K562 (cell line): Measurements from ENCODE around the gene SOCS4. TPM values are rescaled to one million over a fixed set of nuclear protein-coding genes. Genes with fewer than 3 reads are reported as not detected.
A peak's percentile ranks its signal among the peaks of the same experiment; 100 is the strongest.

ENCODE experiments used
- ATAC-seq: fragments of 200-7000 bp; cut with Tn5 transposase; 3 replicates; pipeline ENCODE4 v1.9.1; 2020; ENCODE audit warnings: moderate library complexity
- BruUV-seq: library from RNA; stranded (reverse); fragments of 400-500 nt; replicated peaks from 2 replicates; lab custom pipeline; 2021; lab: Mats Ljungman, UMichigan
- CTCF ChIA-PET: fragments of 300-600 bp; formaldehyde crosslinking; extraction: SDS; loops from one replicate; lab custom pipeline; 2021; ENCODE audit warnings: low intra/inter-chr PET ratio; lab: Yijun Ruan, JAX
- POLR2A ChIA-PET: fragments of 300-600, 350-650 bp; sonication (Branson Sonifier 250); formaldehyde crosslinking; extraction: SDS; loops from one replicate; lab custom pipeline; 2021; ENCODE audit warnings: antibody characterized with exemption, inconsistent platforms; lab: Yijun Ruan, JAX
- DNase-seq, 4 experiments: peaks; one replicate each; pipeline versions ENCODE4 v3.0.0 to v3.0.0-alpha.2; 2011 to 2018; ENCODE audit warnings: low spot score in 3 of 4, mixed read lengths in 3 of 4; ENCODE audit errors: extremely low read depth in 1 of 4
- FAIRE-seq: peaks from 2 replicates; lab custom pipeline; 2011; peaks lifted over from hg19 to GRCh38; lab: Jason Lieb, UNC
- H2AFZ ChIP-seq: 2 replicates; pipeline ENCODE4 v1.6.0; 2011; ENCODE audit warnings: low read depth, low read length, control low read depth, inconsistent platforms
- H3K27ac ChIP-seq: fragments of 200-600 bp; 3 replicates; pipeline ENCODE4 v1.8.0; 2011; ENCODE audit warnings: low read depth, mild to moderate bottlenecking, control low read depth, inconsistent platforms, low read length, moderate library complexity, mixed read lengths; ENCODE audit errors: extremely low read depth
- H3K27me3 ChIP-seq, 2 experiments: fragments of 300-600 bp in 1 of 2; 2 replicates in 1 of 2; 3 replicates in 1 of 2; pipeline versions ENCODE4 v1.6.0 to v1.8.0; 2011; ENCODE audit warnings: inconsistent platforms in 2 of 2, low read length in 2 of 2, mild to moderate bottlenecking in 1 of 2, mixed read lengths in 1 of 2, moderate library complexity in 1 of 2; ENCODE audit not compliant: control insufficient read depth in 2 of 2, insufficient read depth in 2 of 2
- H3K36me3 ChIP-seq: fragments of 300-600 bp; 3 replicates; pipeline ENCODE4 v1.8.0; 2011; ENCODE audit warnings: mild to moderate bottlenecking, low read length, inconsistent platforms; ENCODE audit not compliant: control insufficient read depth, insufficient read depth
- H3K4me1 ChIP-seq, 2 experiments: fragments of 200-600 bp in 1 of 2; replicated peaks in 1 of 2; 2 replicates in 1 of 2; 3 replicates in 1 of 2; pipeline versions ENCODE4 v1.5.1 to v1.8.0; 2011; ENCODE audit warnings: inconsistent platforms in 2 of 2, low read length in 2 of 2, mild to moderate bottlenecking in 1 of 2, mixed read lengths in 1 of 2, moderate library complexity in 1 of 2; ENCODE audit not compliant: control insufficient read depth in 2 of 2, insufficient read depth in 2 of 2
- H3K4me2 ChIP-seq: 2 replicates; pipeline ENCODE4 v1.6.1; 2011; ENCODE audit warnings: low read length, control low read depth, inconsistent platforms, mixed read lengths; ENCODE audit not compliant: insufficient read depth
- H3K4me3 ChIP-seq: fragments of 200-600 bp; sonication (generic), shearing (Covaris generic); 2 replicates; pipeline ENCODE4 v1.5.1; 2016; ENCODE audit warnings: control low read depth, inconsistent platforms
- H3K79me2 ChIP-seq: fragments of 200-600 bp; 3 replicates; pipeline ENCODE4 v1.8.0; 2011; ENCODE audit warnings: low read length, inconsistent platforms; ENCODE audit not compliant: control insufficient read depth, insufficient read depth
- H3K9ac ChIP-seq, 2 experiments: 2 replicates each; pipeline versions ENCODE4 v1.6.0 to v1.6.1; 2011; ENCODE audit warnings: low read depth in 2 of 2, low read length in 2 of 2, control low read depth in 1 of 2, inconsistent platforms in 1 of 2, mild to moderate bottlenecking in 1 of 2, mixed read lengths in 1 of 2; ENCODE audit not compliant: insufficient read depth in 1 of 2
- H3K9me1 ChIP-seq: one replicate; pipeline ENCODE4 v1.6.0; 2011; ENCODE audit warnings: inconsistent platforms, mild to moderate bottlenecking, low read length, moderate library complexity; ENCODE audit not compliant: control insufficient read depth, insufficient read depth
- H3K9me3 ChIP-seq: replicated peaks from 2 replicates; pipeline ENCODE4 v1.5.1; 2011; ENCODE audit warnings: low read depth, low read length, inconsistent platforms; ENCODE audit not compliant: control insufficient read depth, insufficient read depth
- H4K20me1 ChIP-seq: replicated peaks from 2 replicates; pipeline ENCODE4 v1.6.1; 2011; ENCODE audit warnings: low read length, inconsistent platforms, mixed read lengths; ENCODE audit not compliant: control insufficient read depth, insufficient read depth
- C11orf30 ChIP-seq: fragments of 450-650 bp; IDR thresholded peaks from 2 replicates; pipeline ENCODE4 v1.6.1; 2016; ENCODE audit warnings: low read depth, mild to moderate bottlenecking
- GATAD2A ChIP-seq: fragments of 450-650 bp; IDR thresholded peaks from 2 replicates; pipeline ENCODE4 v1.6.1; 2017
- MAFF ChIP-seq: IDR thresholded peaks from 2 replicates; pipeline ENCODE4 v1.6.1; 2012; ENCODE audit warnings: low read length, improper control_type of control experiment
- MAFG ChIP-seq: fragments of 450-650 bp; conservative IDR thresholded peaks from 2 replicates; pipeline ENCODE4 v1.6.1; 2016; ENCODE audit warnings: missing genetic modification characterization, missing compliant biosample characterization
- MAFK ChIP-seq: IDR thresholded peaks from 2 replicates; pipeline ENCODE4 v1.6.1; 2011; ENCODE audit warnings: low read length, improper control_type of control experiment
- NFIC ChIP-seq: fragments of 450-650 bp; IDR thresholded peaks from 2 replicates; pipeline ENCODE4 v1.6.1; 2017; ENCODE audit warnings: mild to moderate bottlenecking, inconsistent platforms
- SMAD4 ChIP-seq: fragments of 250-450 bp; sonication (Bioruptor Pico); conservative IDR thresholded peaks from 2 replicates; pipeline ENCODE4 v1.8.0; 2021; ENCODE audit warnings: inconsistent platforms, mild to moderate bottlenecking, moderate library complexity
- SNAPC5 ChIP-seq: fragments of 250-450 bp; sonication (Bioruptor Pico); IDR thresholded peaks from 2 replicates; pipeline ENCODE4 v1.8.0; 2021; ENCODE audit warnings: moderate library complexity, mild to moderate bottlenecking, inconsistent platforms
- ZNF316 ChIP-seq: fragments of 450-650 bp; IDR thresholded peaks from 2 replicates; pipeline ENCODE4 v1.6.1; 2016
- whole genome bisulfite sequencing: fragments of 100-300 bp; shearing (Covaris generic); methylation state at CpG from one replicate; pipeline ENCODE4 v1.1.6; 2016; ENCODE audit warnings: low coverage, mixed read lengths; ENCODE audit not compliant: insufficient coverage; ENCODE audit errors: missing lambda C conversion rate; 5-methylcytosine and 5-hydroxymethylcytosine counted together
- in situ Hi-C: fragments of 300-500 bp; cut with MboI; formaldehyde crosslinking; loops from 4 replicates; pipeline ENCODE4 v1.15.0; 2018; ENCODE audit warnings: inconsistent platforms, mixed read lengths
- intact Hi-C: fragments of 100-400 bp; cut with micrococcal nuclease; formaldehyde crosslinking; loops from 2 replicates; pipeline ENCODE4 v1.14.2; 2022
- polyA plus RNA-seq, 8 experiments: library from polyadenylated mRNA; depleted of rRNA in 4 of 8; stranded (reverse) in 5 of 8; unstranded in 3 of 8; fragments of >200 nt; fragmentation: Nextera tagmentation in 2 of 8; fragmentation: Illumina TruSeq in 1 of 8; extraction: Ambion mirVana in 2 of 8; extraction: Trizol in 1 of 8; gene quantifications; 2 replicates each; pipeline versions ENCODE4 v1.2.1 to v1.2.3, GENCODE V29; 2011 to 2014; ENCODE audit warnings: inconsistent platforms in 1 of 8, missing spikeins in 1 of 8
- total RNA-seq, 7 experiments: library from RNA; depleted of rRNA in 6 of 7; stranded (reverse); fragments of >200 nt in 6 of 7; fragmentation: Illumina TruSeq in 2 of 7; extraction: Trizol in 2 of 7; gene quantifications; 2 replicates each; pipeline versions ENCODE4 v1.2.1 to v1.2.3, GENCODE V29; 2011 to 2021; ENCODE audit warnings: low replicate concordance in 1 of 7

SOCS4 gene
- total and polyA plus RNA-seq, 9 of the 15 experiments (the other 6 are each of a cell fraction or from before 2014, with no cell fraction given), result 2.6 to 12.7 (median 9.7) TPM

GRCh38 chr14:55048900-55049436 lies 21.9 kb downstream of the SOCS4 start:
- Histone ChIP-seq H3K4me3 (no peak overlapping the region), H3K9me3 (no peaks in the 10 kb centered on the region), H2AFZ (no peak overlapping the region), H3K79me2 (peaks cover 29% of the 10 kb centered on the region), H3K9me1 (no peaks in the 10 kb centered on the region), H3K27me3 (no peaks in the 10 kb centered on the region), H4K20me1 (no peaks in the 10 kb centered on the region; the same call in 1 of the 2 replicates), H3K4me1 (peaks cover 8 to 12% of the 10 kb centered on the region in 2 experiments; a peak in 3 of 5 replicates), H3K4me2 (no peak overlapping the region), H3K36me3 (peaks cover 23% of the 10 kb centered on the region; the same call in 2 of the 3 replicates), H3K27ac (no peak overlapping the region), H3K9ac (no peak overlapping the region)
- TF ChIP-seq SNAPC5, result no peak
- peak; percentile 94 for TF ChIP-seq MAFK
- TF ChIP-seq MAFG (tag), result peak; percentile 82
- peak; percentile 96 for TF ChIP-seq ZNF316
- TF ChIP-seq GATAD2A, result no peak
- no peak for TF ChIP-seq NFIC
- TF ChIP-seq SMAD4 (CRISPR knock-in tag), result no peak
- TF ChIP-seq MAFF, result peak; percentile 93
- peak; percentile 91 for TF ChIP-seq C11orf30
- WGBS, result 71% methylated on average over 2 of the region's 2 CpGs
- in situ Hi-C loops, result no loop called here
- intact Hi-C loops, result no loop called here
- ChIA-PET POLR2A (interaction anchor here (0.6 kb wide), 1 partner anchor 30 kb away, joined by 3 read pairs; no protein-coding TSS in a partner anchor), CTCF (interaction anchor here (0.6 kb wide), 1 partner anchor 149 kb away, joined by 3 read pairs; no protein-coding TSS in a partner anchor)
- DNase-seq (no peak), ATAC-seq (no peak), FAIRE-seq (no peak)
- BruUV-seq, result no TSS peak
